ENCODE data around the gene OR10H4. TPM values are rescaled to one million over a fixed set of nuclear protein-coding genes. Genes with fewer than 3 reads are reported as not detected.
"Not testable (repeated sequence)": the region's sequence is repeated elsewhere in the genome, so short reads cannot be mapped to it uniquely, and the experiment has no call there.

Gene OR10H4
- total RNA-seq, 1 experiment from 2014 or later, result not detected

GRCh38 chr19:15979293-15979692 lies 30.5 kb downstream of the OR10H4 start:
- intact Hi-C loops (cut with micrococcal nuclease), result no loop called here
- ChIA-PET POLR2A (ENCODE audit: unreplicated experiment) (no interaction called here), CTCF (no interaction called here)
- ATAC-seq (no peak), DNase-seq (no peak)
- no peak overlapping the region for H2AFZ ChIP-seq (ENCODE audit: low read length)
- no peak overlapping the region for H3K27ac ChIP-seq (ENCODE audit: low read length)
- no peak overlapping the region for H3K4me3 ChIP-seq (ENCODE audit: low read length)
- H3F3A ChIP-seq (ENCODE audit: low read length, unreplicated experiment), result no peaks in the 10 kb centered on the region
- H3K9ac ChIP-seq (ENCODE audit: low read length), result no peak overlapping the region
- H4K20me1 ChIP-seq (ENCODE audit: low read length), result no peaks in the 10 kb centered on the region
- TF ChIP-seq EZH2 (IDR thresholded peaks at IDR 0.05; ENCODE audit: low read length, unreplicated experiment) (no peak), CTCF (conservative IDR thresholded peaks at IDR 0.05; ENCODE audit: low read depth, low read length) (no peak), EZH2phosphoT487 (IDR thresholded peaks at IDR 0.05; ENCODE audit: borderline replicate concordance, low read length) (no peak)
- no peaks in the 10 kb centered on the region for H3K79me2 ChIP-seq (ENCODE audit: low read length)
- H3K4me2 ChIP-seq (ENCODE audit: low read length), result no peak overlapping the region
- peaks cover 44% of the 10 kb centered on the region for H3K27me3 ChIP-seq (ENCODE audit: low read length)
- no TSS peak for BruUV-seq (replicated peaks)
- H3K9me3 ChIP-seq (ENCODE audit: low read length), result no peaks in the 10 kb centered on the region
- no peaks in the 10 kb centered on the region for H3K36me3 ChIP-seq (ENCODE audit: low read depth, low read length)
- H3K4me1 ChIP-seq (ENCODE audit: insufficient read depth, low read length), result peaks cover 10% of the 10 kb centered on the region
- H3K9me2 ChIP-seq (replicated peaks; ENCODE audit: low read length), result no peaks in the 10 kb centered on the region

GRCh38 chr19:15985831-15986230 lies 37.0 kb downstream of the OR10H4 start:
- BruUV-seq (replicated peaks); H3K36me3 ChIP-seq (ENCODE audit: low read depth, low read length); H3F3A ChIP-seq (ENCODE audit: low read length, unreplicated experiment); H3K4me3 ChIP-seq (ENCODE audit: low read length); H3K79me2 ChIP-seq (ENCODE audit: low read length); ATAC-seq; CTCF ChIA-PET; H3K9me2 ChIP-seq (replicated peaks; ENCODE audit: low read length); POLR2A ChIA-PET (ENCODE audit: unreplicated experiment); H3K9ac ChIP-seq (ENCODE audit: low read length); DNase-seq; H3K4me2 ChIP-seq (ENCODE audit: low read length); H4K20me1 ChIP-seq (ENCODE audit: low read length); H3K4me1 ChIP-seq (ENCODE audit: insufficient read depth, low read length); H3K9me3 ChIP-seq (ENCODE audit: low read length); H2AFZ ChIP-seq (ENCODE audit: low read length); intact Hi-C loops (cut with micrococcal nuclease); H3K27ac ChIP-seq (ENCODE audit: low read length): not testable (repeated sequence)
- peaks cover 15% of the 10 kb centered on the region for H3K27me3 ChIP-seq (ENCODE audit: low read length)

GRCh38 chr19:15986701-15987100 lies 37.9 kb downstream of the OR10H4 start:
- Histone ChIP-seq H3K4me2 (ENCODE audit: low read length) (no peak overlapping the region), H3K27ac (ENCODE audit: low read length) (no peak overlapping the region), H3K79me2 (ENCODE audit: low read length) (no peaks in the 10 kb centered on the region), H3K9ac (ENCODE audit: low read length) (no peak overlapping the region), H3F3A (ENCODE audit: low read length, unreplicated experiment) (no peaks in the 10 kb centered on the region), H3K4me1 (ENCODE audit: insufficient read depth, low read length) (no peaks in the 10 kb centered on the region), H3K36me3 (ENCODE audit: low read depth, low read length) (no peaks in the 10 kb centered on the region), H3K9me3 (ENCODE audit: low read length) (no peaks in the 10 kb centered on the region), H3K9me2 (replicated peaks; ENCODE audit: low read length) (no peaks in the 10 kb centered on the region), H2AFZ (ENCODE audit: low read length) (no peak overlapping the region), H3K27me3 (ENCODE audit: low read length) (peaks cover 15% of the 10 kb centered on the region), H4K20me1 (ENCODE audit: low read length) (no peaks in the 10 kb centered on the region), H3K4me3 (ENCODE audit: low read length) (no peak overlapping the region)
- ChIA-PET POLR2A (ENCODE audit: unreplicated experiment) (no interaction called here), CTCF (no interaction called here)
- TF ChIP-seq CTCF (conservative IDR thresholded peaks at IDR 0.05; ENCODE audit: low read depth, low read length), result no peak
- TF ChIP-seq EZH2phosphoT487 (IDR thresholded peaks at IDR 0.05; ENCODE audit: borderline replicate concordance, low read length), result no peak
- TF ChIP-seq EZH2 (IDR thresholded peaks at IDR 0.05; ENCODE audit: low read length, unreplicated experiment), result no peak
- DNase-seq (no peak), ATAC-seq (no peak)
- intact Hi-C loops (cut with micrococcal nuclease), result no loop called here
- no TSS peak for BruUV-seq (replicated peaks)

Measured in PC-3 (cell line).